Testis (tissue), 3 donors: ENCODE data around the gene MACROD2. TPM values are rescaled to one million over a fixed set of nuclear protein-coding genes. Genes with fewer than 3 reads are reported as not detected.

Experiments
- DNase-seq: peaks from one replicate; pipeline ENCODE4 v3.0.0-alpha.2; 2019
- H3K27ac ChIP-seq, 2 donors: fragments of 200-600 bp; sonication (generic); one replicate each; pipeline ENCODE4 v1.5.1; 2019
- H3K27me3 ChIP-seq: fragments of 200-600 bp; sonication (generic); one replicate; pipeline ENCODE4 v1.5.1; 2019
- H3K36me3 ChIP-seq: fragments of 200-600 bp; sonication (generic); one replicate; pipeline ENCODE4 v1.5.1; 2017; ENCODE audit warnings: low read depth; ENCODE audit errors: missing control alignments
- H3K4me1 ChIP-seq: fragments of 200-600 bp; sonication (generic); one replicate; pipeline ENCODE4 v1.5.1; 2019
- H3K4me3 ChIP-seq, 2 donors: fragments of 200-600 bp; sonication (generic); one replicate each; pipeline ENCODE4 v1.5.1; 2017 to 2019
- H3K9me3 ChIP-seq: fragments of 200-600 bp; sonication (generic); one replicate; pipeline ENCODE4 v1.5.1; 2017
- CTCF ChIP-seq, 3 experiments: fragments of 450-650 bp in 2 of 3; fragments of 200-600 bp in 1 of 3; sonication (generic) in 1 of 3; IDR thresholded peaks; one replicate each; pipeline ENCODE4 v1.5.1; 2016 to 2019; ENCODE audit warnings: antibody characterized with exemption in 3 of 3, mild to moderate bottlenecking in 2 of 3, moderate library complexity in 1 of 3
- POLR2A ChIP-seq: fragments of 450-650 bp; IDR thresholded peaks from one replicate; pipeline ENCODE4 v1.6.1; 2017; ENCODE audit warnings: antibody characterized with exemption, mild to moderate bottlenecking, moderate library complexity
- WGBS, 2 donors: methylation state at CpG; one replicate each; pipeline ENCODE4 v1.1.5; 2018; 5-methylcytosine and 5-hydroxymethylcytosine counted together
- intact Hi-C: fragments of 100-400 bp; cut with DNase I; formaldehyde crosslinking; loops from one replicate; pipeline ENCODE4 v1.15.1; 2023; ENCODE audit warnings: low total_unique reads
- polyA plus RNA-seq: library from polyadenylated mRNA; stranded (reverse); fragments of 350-450 nt; fragmentation: Illumina TruSeq; extraction: RNeasy Lipid Tissue Mini Kit (QIAGEN cat#74804); gene quantifications from one replicate; pipeline ENCODE4 v1.2.3, GENCODE V29; 2014; ENCODE audit warnings: low read depth, low replicate concordance; ENCODE audit not compliant: insufficient read depth
- total RNA-seq, 2 donors: library from RNA; depleted of rRNA; stranded (reverse); fragments of >200 nt; gene quantifications; one replicate each; pipeline ENCODE4 v1.2.3, GENCODE V29; 2016

MACROD2 gene
- total and polyA plus RNA-seq, 3 donors from 2014 or later: 12.6 to 20.6 (median 16.8) TPM

GRCh38 chr20:14701326-14701725 lies 706.0 kb downstream of the MACROD2 start:
- Histone ChIP-seq H3K4me1 (no peaks in the 10 kb centered on the region), H3K9me3 (no peaks in the 10 kb centered on the region), H3K4me3 (no peak overlapping the region), H3K27ac (no peak overlapping the region), H3K27me3 (no peaks in the 10 kb centered on the region), H3K36me3 (no peaks in the 10 kb centered on the region)
- DNase-seq: no peak
- 72 to 79% methylated on average over 4 of the region's 4 CpGs for WGBS, 2 donors
- intact Hi-C loops: no loop called here
- TF ChIP-seq CTCF (IDR thresholded peaks at IDR 0.05): no peak
- TF ChIP-seq POLR2A: no peak

GRCh38 chr20:14706555-14706954 lies 711.2 kb downstream of the MACROD2 start:
- intact Hi-C loops: no loop called here
- TF ChIP-seq CTCF (IDR thresholded peaks at IDR 0.05): no peak
- no peak for TF ChIP-seq POLR2A
- Histone ChIP-seq H3K36me3 (no peaks in the 10 kb centered on the region), H3K4me3 (no peak overlapping the region), H3K4me1 (no peaks in the 10 kb centered on the region), H3K9me3 (no peaks in the 10 kb centered on the region), H3K27ac (no peak overlapping the region), H3K27me3 (no peaks in the 10 kb centered on the region)
- 80 to 90% methylated on average over 5 of the region's 5 CpGs for WGBS, 2 donors
- DNase-seq: no peak

GRCh38 chr20:14707026-14707680 lies 711.8 kb downstream of the MACROD2 start:
- Histone ChIP-seq H3K4me1 (no peaks in the 10 kb centered on the region), H3K27ac (no peak overlapping the region), H3K9me3 (no peaks in the 10 kb centered on the region), H3K27me3 (no peaks in the 10 kb centered on the region), H3K36me3 (no peaks in the 10 kb centered on the region), H3K4me3 (no peak overlapping the region)
- 87 to 95% methylated on average over 10 of the region's 10 CpGs for WGBS, 2 donors
- intact Hi-C loops: no loop called here
- DNase-seq: no peak
- TF ChIP-seq POLR2A (no peak), CTCF (IDR thresholded peaks at IDR 0.05) (no peak)

DNA sequence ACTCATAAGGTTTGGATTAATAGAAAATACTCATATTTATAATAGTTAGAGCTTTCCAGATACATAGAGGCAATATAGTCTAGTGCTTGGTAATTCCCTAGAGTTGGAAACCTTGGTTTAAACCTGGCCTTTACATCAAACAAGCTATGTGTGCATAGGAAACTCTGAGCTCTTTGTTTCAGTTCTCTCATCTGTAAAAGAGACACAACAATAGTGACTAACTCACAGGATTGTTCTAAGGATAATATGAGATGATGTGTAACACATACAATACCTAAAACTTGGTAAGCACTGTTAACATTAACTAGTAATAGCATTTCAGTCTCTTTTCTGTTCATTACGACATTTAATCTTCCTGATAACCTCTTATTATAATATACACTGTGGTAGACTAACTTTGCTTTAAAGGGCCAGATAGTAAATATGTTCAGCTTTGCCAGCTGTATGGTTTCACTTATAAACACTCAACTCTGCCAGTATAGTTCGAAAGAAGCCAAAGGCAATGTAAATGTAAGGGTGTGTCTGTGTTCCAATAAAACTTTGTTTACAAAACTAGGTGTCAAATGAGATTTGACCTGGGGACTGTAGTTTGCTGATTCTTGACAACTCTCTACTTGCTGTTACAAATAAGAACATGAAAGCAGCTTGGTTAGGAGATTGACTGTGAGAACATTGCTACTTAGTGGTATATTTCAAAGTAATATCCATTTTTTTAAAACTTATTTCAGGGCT lies 712.7 kb downstream of the MACROD2 start:
- H3K27me3 ChIP-seq: no peaks in the 10 kb centered on the region
- 81 to 87% methylated on average over 2 of the region's 2 CpGs for WGBS, 2 donors
- no peaks in the 10 kb centered on the region for H3K4me1 ChIP-seq
- no peak overlapping the region for H3K27ac ChIP-seq
- intact Hi-C loops: no loop called here
- no peak for TF ChIP-seq CTCF (IDR thresholded peaks at IDR 0.05)
- no peak for TF ChIP-seq POLR2A
- H3K9me3 ChIP-seq: no peaks in the 10 kb centered on the region
- H3K4me3 ChIP-seq: no peak overlapping the region
- H3K36me3 ChIP-seq: no peaks in the 10 kb centered on the region
- no peak for DNase-seq
